ENCODE measurements around the gene CDADC1. TPM values are rescaled to one million over a fixed set of nuclear protein-coding genes. Genes with fewer than 3 reads are reported as not detected.

CDADC1 gene
- polyA plus RNA-seq, 3 donors = 3.5 to 6.4 (median 5.2) TPM

DNA sequence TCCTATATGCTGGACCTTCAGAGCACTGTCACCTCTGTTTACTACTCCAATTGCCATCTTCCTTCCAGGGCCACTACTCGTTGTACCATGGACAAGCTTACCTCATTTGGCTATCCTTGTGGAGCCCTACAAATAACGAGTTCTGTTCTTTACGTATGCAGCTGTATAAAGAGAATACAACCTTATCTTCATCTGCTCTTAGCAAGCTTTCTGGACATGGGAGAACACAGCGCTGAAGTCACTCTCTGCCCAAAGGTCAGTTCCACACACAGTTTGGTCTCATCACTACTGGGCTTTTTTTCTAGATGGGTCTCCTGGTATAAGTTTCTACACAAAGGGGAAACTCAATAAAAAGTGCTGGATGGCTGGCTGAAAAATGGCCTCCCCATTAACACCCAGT lies 88.9 kb downstream of the CDADC1 start:
- no peaks in the 10 kb centered on the region for H3K4me1 Mint-ChIP-seq
- H3K27me3 Mint-ChIP-seq (ENCODE audit: low read depth in 3 of 3) = no peaks in the 10 kb centered on the region
- H2AFZ ChIP-seq (ENCODE audit: insufficient read depth, low read depth, low read length, poor library complexity, severe bottlenecking) = no peak overlapping the region
- DNase-seq = no peak
- peaks cover 0 to 2% (median 0%) of the 10 kb centered on the region in 7 donors for H3K9me3 Mint-ChIP-seq
- TF ChIP-seq, protein P1, sequence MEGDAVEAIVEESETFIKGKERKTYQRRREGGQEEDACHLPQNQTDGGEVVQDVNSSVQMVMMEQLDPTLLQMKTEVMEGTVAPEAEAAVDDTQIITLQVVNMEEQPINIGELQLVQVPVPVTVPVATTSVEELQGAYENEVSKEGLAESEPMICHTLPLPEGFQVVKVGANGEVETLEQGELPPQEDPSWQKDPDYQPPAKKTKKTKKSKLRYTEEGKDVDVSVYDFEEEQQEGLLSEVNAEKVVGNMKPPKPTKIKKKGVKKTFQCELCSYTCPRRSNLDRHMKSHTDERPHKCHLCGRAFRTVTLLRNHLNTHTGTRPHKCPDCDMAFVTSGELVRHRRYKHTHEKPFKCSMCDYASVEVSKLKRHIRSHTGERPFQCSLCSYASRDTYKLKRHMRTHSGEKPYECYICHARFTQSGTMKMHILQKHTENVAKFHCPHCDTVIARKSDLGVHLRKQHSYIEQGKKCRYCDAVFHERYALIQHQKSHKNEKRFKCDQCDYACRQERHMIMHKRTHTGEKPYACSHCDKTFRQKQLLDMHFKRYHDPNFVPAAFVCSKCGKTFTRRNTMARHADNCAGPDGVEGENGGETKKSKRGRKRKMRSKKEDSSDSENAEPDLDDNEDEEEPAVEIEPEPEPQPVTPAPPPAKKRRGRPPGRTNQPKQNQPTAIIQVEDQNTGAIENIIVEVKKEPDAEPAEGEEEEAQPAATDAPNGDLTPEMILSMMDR (IDR thresholded peaks at IDR 0.05) = no peak
- H3K27ac Mint-ChIP-seq = no peak overlapping the region
- no peaks in the 10 kb centered on the region for H3K27me3 ChIP-seq (ENCODE audit: control insufficient read depth in 2 of 2, insufficient read depth in 2 of 2, low read length in 2 of 2)
- H3K79me2 ChIP-seq (ENCODE audit: insufficient read depth, low read length) = no peaks in the 10 kb centered on the region
- H3K9me3 ChIP-seq (replicated peaks in 1 of 2; ENCODE audit: control insufficient read depth in 1 of 2, insufficient read depth in 1 of 2, low read length in 2 of 2) = no peaks in the 10 kb centered on the region
- intact Hi-C loops (cut with micrococcal nuclease) = no loop called here
- no peaks in the 10 kb centered on the region for H3K4me1 ChIP-seq (ENCODE audit: control insufficient read depth in 1 of 2, insufficient read depth in 2 of 2, low read length in 2 of 2)
- no peak overlapping the region for H3K4me2 ChIP-seq (replicated peaks; ENCODE audit: extremely low read depth, low read length, poor library complexity, severe bottlenecking)
- H3K9ac ChIP-seq (ENCODE audit: insufficient read depth, low read length, poor library complexity, severe bottlenecking) = no peak overlapping the region
- no peaks in the 10 kb centered on the region for H4K20me1 ChIP-seq (ENCODE audit: insufficient read depth, low read length)
- H3K36me3 ChIP-seq (replicated peaks in 1 of 2; ENCODE audit: control insufficient read depth in 1 of 2, insufficient read depth in 2 of 2, low read length in 2 of 2) = no peaks in the 10 kb centered on the region
- peaks cover 3 to 4% of the 10 kb centered on the region in 2 donors for H3K36me3 Mint-ChIP-seq
- no peak overlapping the region for H3K4me3 Mint-ChIP-seq
- H3K4me3 ChIP-seq (replicated peaks in 1 of 3; ENCODE audit: low read depth in 2 of 3, low read length in 3 of 3) = no peak overlapping the region
- no peak overlapping the region for H3K27ac ChIP-seq (ENCODE audit: low read depth in 1 of 2, low read length in 2 of 2)
- 75% methylated on average over 1 of the region's 4 CpGs for whole genome bisulfite sequencing (ENCODE audit: insufficient coverage)

DNA sequence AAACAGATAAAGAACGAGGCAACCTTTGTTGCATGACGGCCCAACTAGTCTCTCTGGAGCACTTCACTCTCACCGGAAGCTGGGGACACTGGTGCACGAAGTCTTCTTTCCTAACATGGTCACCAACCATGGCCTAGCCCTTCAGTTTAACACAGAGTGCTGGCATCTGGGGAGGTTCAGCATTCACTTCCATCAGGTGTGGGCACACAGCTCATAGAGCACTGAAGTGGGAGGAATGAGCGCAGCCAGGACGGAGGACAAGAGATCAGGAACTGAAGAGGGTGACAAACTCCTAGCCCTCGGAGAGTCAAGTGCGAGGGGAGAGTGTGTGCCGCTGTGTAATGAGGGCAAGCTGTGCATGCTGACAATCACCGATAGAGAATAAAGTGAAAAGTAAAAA lies 92.4 kb downstream of the CDADC1 start:
- intact Hi-C loops (cut with micrococcal nuclease) = no loop called here
- H3K36me3 ChIP-seq (replicated peaks in 1 of 2; ENCODE audit: control insufficient read depth in 1 of 2, insufficient read depth in 2 of 2, low read length in 2 of 2) = no peaks in the 10 kb centered on the region
- no peak for DNase-seq
- H2AFZ ChIP-seq (ENCODE audit: insufficient read depth, low read depth, low read length, poor library complexity, severe bottlenecking) = no peak overlapping the region
- no peaks in the 10 kb centered on the region for H3K27me3 ChIP-seq (ENCODE audit: control insufficient read depth in 2 of 2, insufficient read depth in 2 of 2, low read length in 2 of 2)
- no peaks in the 10 kb centered on the region for H3K4me1 Mint-ChIP-seq
- no peaks in the 10 kb centered on the region for H3K9me3 ChIP-seq (replicated peaks in 1 of 2; ENCODE audit: control insufficient read depth in 1 of 2, insufficient read depth in 1 of 2, low read length in 2 of 2)
- no peak overlapping the region for H3K27ac Mint-ChIP-seq
- H3K4me2 ChIP-seq (replicated peaks; ENCODE audit: extremely low read depth, low read length, poor library complexity, severe bottlenecking) = no peak overlapping the region
- TF ChIP-seq, protein P1 (IDR thresholded peaks at IDR 0.05) = no peak
- H3K9me3 Mint-ChIP-seq = peaks cover 0 to 2% (median 0%) of the 10 kb centered on the region in 7 donors
- H3K9ac ChIP-seq (ENCODE audit: insufficient read depth, low read length, poor library complexity, severe bottlenecking) = no peak overlapping the region
- peaks cover 3 to 4% of the 10 kb centered on the region in 2 donors for H3K36me3 Mint-ChIP-seq
- no peak overlapping the region for H3K4me3 ChIP-seq (replicated peaks in 1 of 3; ENCODE audit: low read depth in 2 of 3, low read length in 3 of 3)
- no peaks in the 10 kb centered on the region for H3K79me2 ChIP-seq (ENCODE audit: insufficient read depth, low read length)
- no peak overlapping the region for H3K4me3 Mint-ChIP-seq
- 100% methylated on average over 4 of the region's 10 CpGs for WGBS (ENCODE audit: insufficient coverage)
- peaks cover 0 to 3% (median 0%) of the 10 kb centered on the region in 3 donors for H3K27me3 Mint-ChIP-seq (ENCODE audit: low read depth in 3 of 3)
- H3K4me1 ChIP-seq (ENCODE audit: control insufficient read depth in 1 of 2, insufficient read depth in 2 of 2, low read length in 2 of 2) = no peaks in the 10 kb centered on the region
- no peak overlapping the region for H3K27ac ChIP-seq (ENCODE audit: low read depth in 1 of 2, low read length in 2 of 2)
- H4K20me1 ChIP-seq (ENCODE audit: insufficient read depth, low read length) = no peaks in the 10 kb centered on the region
